ENCODE data around the gene CCL28. TPM values are rescaled to one million over a fixed set of nuclear protein-coding genes. Genes with fewer than 3 reads are reported as not detected.
A peak's percentile ranks its signal among the peaks of the same experiment; 100 is the strongest.

Gene CCL28
- total RNA-seq, 1 donor = 15.6 TPM

GRCh38 chr5:43389679-43390329 is 22.4 kb downstream of the CCL28 start:
- Histone ChIP-seq H3K4me3 (ENCODE audit: insufficient read depth, low read length) (no peak overlapping the region), H3K4me2 (ENCODE audit: insufficient read depth, low read length) (no peak overlapping the region), H3K79me2 (ENCODE audit: insufficient read depth, low read length) (no peaks in the 10 kb centered on the region), H3K4me1 (ENCODE audit: insufficient read depth, low read length) (no peaks in the 10 kb centered on the region), H3K27me3 (ENCODE audit: insufficient read depth, low read length) (no peaks in the 10 kb centered on the region), H3K36me3 (ENCODE audit: insufficient read depth, low read length) (no peaks in the 10 kb centered on the region), H4K20me1 (ENCODE audit: insufficient read depth, low read length) (no peaks in the 10 kb centered on the region), H3K9me3 (ENCODE audit: low read depth, low read length) (no peaks in the 10 kb centered on the region), H2AFZ (ENCODE audit: low read length) (no peak overlapping the region), H3K27ac (ENCODE audit: low read depth, low read length) (no peak overlapping the region)
- DNase-seq (ENCODE audit: insufficient read length, low spot score, missing footprints) = peak; percentile 95
- peak; percentile 95 for TF ChIP-seq CTCF (IDR thresholded peaks at IDR 0.05; ENCODE audit: extremely low read depth, low read depth, low read length)

GRCh38 chr5:43386960-43387362 is 25.2 kb downstream of the CCL28 start:
- TF ChIP-seq CTCF (IDR thresholded peaks at IDR 0.05; ENCODE audit: extremely low read depth, low read depth, low read length) = no peak
- Histone ChIP-seq H3K4me2 (ENCODE audit: insufficient read depth, low read length) (no peak overlapping the region), H2AFZ (ENCODE audit: low read length) (no peak overlapping the region), H3K27me3 (ENCODE audit: insufficient read depth, low read length) (no peaks in the 10 kb centered on the region), H3K9me3 (ENCODE audit: low read depth, low read length) (no peaks in the 10 kb centered on the region), H3K79me2 (ENCODE audit: insufficient read depth, low read length) (no peaks in the 10 kb centered on the region), H3K4me1 (ENCODE audit: insufficient read depth, low read length) (no peaks in the 10 kb centered on the region), H3K4me3 (ENCODE audit: insufficient read depth, low read length) (no peak overlapping the region), H3K36me3 (ENCODE audit: insufficient read depth, low read length) (no peaks in the 10 kb centered on the region), H4K20me1 (ENCODE audit: insufficient read depth, low read length) (no peaks in the 10 kb centered on the region), H3K27ac (ENCODE audit: low read depth, low read length) (no peak overlapping the region)
- DNase-seq (ENCODE audit: insufficient read length, low spot score, missing footprints) = no peak

- Histone ChIP-seq H3K79me2 (ENCODE audit: insufficient read depth, low read length) (no peaks in the 10 kb centered on the region), H4K20me1 (ENCODE audit: insufficient read depth, low read length) (no peaks in the 10 kb centered on the region), H3K36me3 (ENCODE audit: insufficient read depth, low read length) (no peaks in the 10 kb centered on the region), H3K9me3 (ENCODE audit: low read depth, low read length) (no peaks in the 10 kb centered on the region), H3K4me3 (ENCODE audit: insufficient read depth, low read length) (no peak overlapping the region), H3K4me1 (ENCODE audit: insufficient read depth, low read length) (no peaks in the 10 kb centered on the region), H2AFZ (ENCODE audit: low read length) (no peak overlapping the region), H3K27me3 (ENCODE audit: insufficient read depth, low read length) (no peaks in the 10 kb centered on the region), H3K27ac (ENCODE audit: low read depth, low read length) (no peak overlapping the region), H3K4me2 (ENCODE audit: insufficient read depth, low read length) (no peak overlapping the region)
- no peak for TF ChIP-seq CTCF (IDR thresholded peaks at IDR 0.05; ENCODE audit: extremely low read depth, low read depth, low read length)
- no peak for DNase-seq (ENCODE audit: insufficient read length, low spot score, missing footprints)
These were observed 35.6 kb downstream of the CCL28 start for GRCh38 chr5:43376496-43377140.

GRCh38 chr5:43371821-43372220 is 40.4 kb downstream of the CCL28 start:
- Histone ChIP-seq H3K36me3 (ENCODE audit: insufficient read depth, low read length) (no peaks in the 10 kb centered on the region), H4K20me1 (ENCODE audit: insufficient read depth, low read length) (no peaks in the 10 kb centered on the region), H3K27me3 (ENCODE audit: insufficient read depth, low read length) (no peaks in the 10 kb centered on the region), H3K4me2 (ENCODE audit: insufficient read depth, low read length) (no peak overlapping the region), H3K4me3 (ENCODE audit: insufficient read depth, low read length) (no peak overlapping the region), H3K9me3 (ENCODE audit: low read depth, low read length) (no peaks in the 10 kb centered on the region), H2AFZ (ENCODE audit: low read length) (no peak overlapping the region), H3K79me2 (ENCODE audit: insufficient read depth, low read length) (no peaks in the 10 kb centered on the region), H3K27ac (ENCODE audit: low read depth, low read length) (no peak overlapping the region), H3K4me1 (ENCODE audit: insufficient read depth, low read length) (peaks cover 5% of the 10 kb centered on the region)
- no peak for DNase-seq (ENCODE audit: insufficient read length, low spot score, missing footprints)
- TF ChIP-seq CTCF (IDR thresholded peaks at IDR 0.05; ENCODE audit: extremely low read depth, low read depth, low read length) = no peak
